GM12873 (cell line): Measurements from ENCODE around the gene SORCS3.

ENCODE experiments used
- TF ChIP-seq, protein P1 (sequence below): IDR thresholded peaks from 2 replicates; pipeline ENCODE4 v1.5.1; 2012; ENCODE audit warnings: low read depth, mild to moderate bottlenecking, moderate library complexity, low read length, control low read depth; ENCODE audit not compliant: insufficient read depth; ENCODE audit errors: missing control alignments

SORCS3 gene

DNA sequence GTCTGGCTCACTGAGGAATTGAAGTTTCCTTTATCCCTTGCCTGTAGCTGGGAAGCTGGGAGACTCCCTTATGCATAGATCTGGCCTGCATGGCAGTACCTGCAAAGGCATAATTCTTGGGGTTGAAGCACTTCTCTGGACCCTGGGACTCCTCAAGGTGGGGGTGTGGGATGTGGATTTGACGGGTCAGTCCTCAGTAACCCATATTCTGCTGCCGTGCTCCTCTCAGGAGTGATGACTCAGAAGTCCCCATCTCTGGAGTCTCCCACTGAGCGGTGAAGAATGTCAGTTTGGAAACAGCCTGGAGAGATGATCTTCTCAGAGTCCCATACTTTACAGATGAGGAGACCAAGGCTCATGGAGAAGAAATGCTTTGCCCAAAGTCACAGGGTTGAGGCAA lies 49.0 kb downstream of the SORCS3 start:
- TF ChIP-seq, protein P1, sequence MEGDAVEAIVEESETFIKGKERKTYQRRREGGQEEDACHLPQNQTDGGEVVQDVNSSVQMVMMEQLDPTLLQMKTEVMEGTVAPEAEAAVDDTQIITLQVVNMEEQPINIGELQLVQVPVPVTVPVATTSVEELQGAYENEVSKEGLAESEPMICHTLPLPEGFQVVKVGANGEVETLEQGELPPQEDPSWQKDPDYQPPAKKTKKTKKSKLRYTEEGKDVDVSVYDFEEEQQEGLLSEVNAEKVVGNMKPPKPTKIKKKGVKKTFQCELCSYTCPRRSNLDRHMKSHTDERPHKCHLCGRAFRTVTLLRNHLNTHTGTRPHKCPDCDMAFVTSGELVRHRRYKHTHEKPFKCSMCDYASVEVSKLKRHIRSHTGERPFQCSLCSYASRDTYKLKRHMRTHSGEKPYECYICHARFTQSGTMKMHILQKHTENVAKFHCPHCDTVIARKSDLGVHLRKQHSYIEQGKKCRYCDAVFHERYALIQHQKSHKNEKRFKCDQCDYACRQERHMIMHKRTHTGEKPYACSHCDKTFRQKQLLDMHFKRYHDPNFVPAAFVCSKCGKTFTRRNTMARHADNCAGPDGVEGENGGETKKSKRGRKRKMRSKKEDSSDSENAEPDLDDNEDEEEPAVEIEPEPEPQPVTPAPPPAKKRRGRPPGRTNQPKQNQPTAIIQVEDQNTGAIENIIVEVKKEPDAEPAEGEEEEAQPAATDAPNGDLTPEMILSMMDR: no peak

DNA sequence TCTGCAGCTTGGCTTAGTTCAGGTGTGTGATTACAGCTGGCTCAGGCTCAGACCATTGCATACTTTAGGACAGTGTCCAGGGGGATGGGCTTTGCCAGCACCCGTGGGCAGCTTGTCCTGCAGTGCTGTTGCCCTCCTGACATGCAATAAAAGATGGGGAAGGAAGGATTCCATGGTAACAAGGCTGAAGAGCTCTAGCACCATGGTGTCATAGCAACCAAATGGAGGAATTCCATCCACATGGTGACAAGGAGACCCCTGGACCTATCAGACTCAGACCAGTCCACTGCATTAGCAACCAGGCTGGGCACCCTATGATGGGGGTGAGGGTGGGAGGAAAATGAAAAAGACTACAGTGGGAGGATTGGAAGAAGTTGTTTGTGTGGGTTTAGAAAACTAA lies 49.9 kb downstream of the SORCS3 start:
- TF ChIP-seq, protein P1: no peak

DNA sequence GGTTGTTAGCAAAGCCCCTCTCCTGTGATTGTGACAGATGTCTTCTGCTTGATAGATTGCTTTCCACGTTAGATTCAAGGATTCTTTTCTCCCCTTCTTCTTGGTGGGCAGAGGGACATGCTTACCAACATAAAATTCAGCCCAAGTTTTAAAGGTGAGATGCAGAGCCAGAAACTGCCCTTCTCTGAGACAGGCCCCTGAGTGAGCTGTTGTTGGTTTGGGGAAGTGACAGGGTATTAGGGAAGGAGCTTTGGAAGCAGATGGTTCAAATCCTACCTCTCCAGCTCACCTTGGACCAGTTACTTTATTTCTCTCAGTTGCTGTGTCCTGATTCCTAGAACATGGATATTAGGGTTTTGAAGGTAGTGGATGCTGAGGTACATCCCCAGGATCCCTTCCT lies 53.0 kb downstream of the SORCS3 start:
- TF ChIP-seq, protein P1: no peak

DNA sequence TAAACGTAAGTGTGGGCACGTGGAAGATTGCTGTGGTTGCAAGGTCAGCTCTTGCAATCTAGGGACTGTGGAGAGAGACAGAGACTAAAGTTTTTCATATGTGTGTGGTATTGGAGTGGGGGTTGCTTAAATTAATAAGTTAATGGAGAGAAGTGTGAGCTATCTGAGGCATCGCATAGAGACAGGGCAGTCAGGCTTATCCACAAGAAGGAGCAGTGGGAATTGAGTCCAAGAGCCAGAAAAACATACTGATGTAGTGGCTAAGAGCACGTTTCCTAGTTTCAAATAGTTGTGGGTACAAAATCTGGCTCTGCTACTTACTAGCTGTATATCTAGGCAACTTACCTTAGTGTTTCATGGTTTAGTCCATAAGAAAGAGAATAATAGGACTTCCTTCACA lies 65.8 kb downstream of the SORCS3 start:
- TF ChIP-seq, protein P1: no peak

DNA sequence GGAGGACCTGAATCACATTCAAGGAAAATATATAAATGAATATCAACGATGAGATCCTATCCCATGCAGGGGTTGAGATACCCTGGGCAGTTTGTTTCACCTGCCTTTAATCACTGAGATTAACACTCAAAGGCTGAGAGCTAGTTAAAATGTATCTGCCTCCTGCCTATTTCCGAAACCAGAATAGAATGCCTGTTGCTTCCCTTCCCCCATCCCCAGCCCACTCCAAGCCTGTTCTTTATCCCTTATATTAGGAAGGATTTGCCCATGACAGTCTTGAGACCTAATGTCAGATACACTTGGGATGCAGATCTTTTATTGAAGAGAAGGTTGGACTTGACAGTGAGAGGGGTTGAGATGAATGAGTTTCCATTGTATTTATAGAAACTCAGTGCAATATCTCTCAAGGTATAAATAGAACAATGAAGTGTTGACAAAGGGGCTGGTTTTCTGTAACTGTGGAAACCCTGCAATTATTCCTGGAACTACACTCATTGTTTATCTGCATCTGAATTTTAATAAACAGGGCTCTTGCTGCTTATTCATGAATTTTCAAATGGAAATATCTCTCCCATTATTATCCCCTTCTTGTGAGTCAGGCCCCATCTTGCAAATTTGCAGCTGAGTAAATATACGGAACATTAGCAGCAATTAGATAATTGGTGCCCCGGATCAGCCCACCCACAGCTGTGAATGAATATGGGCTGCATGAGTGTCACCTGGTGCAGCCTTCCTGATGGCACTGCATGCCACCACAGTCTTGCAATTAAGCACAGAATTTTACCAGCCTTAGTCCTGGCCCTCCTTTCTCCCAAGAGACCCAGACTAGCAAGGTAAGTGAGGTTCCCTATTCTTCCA lies 66.7 kb downstream of the SORCS3 start:
- TF ChIP-seq, protein P1: no peak

DNA sequence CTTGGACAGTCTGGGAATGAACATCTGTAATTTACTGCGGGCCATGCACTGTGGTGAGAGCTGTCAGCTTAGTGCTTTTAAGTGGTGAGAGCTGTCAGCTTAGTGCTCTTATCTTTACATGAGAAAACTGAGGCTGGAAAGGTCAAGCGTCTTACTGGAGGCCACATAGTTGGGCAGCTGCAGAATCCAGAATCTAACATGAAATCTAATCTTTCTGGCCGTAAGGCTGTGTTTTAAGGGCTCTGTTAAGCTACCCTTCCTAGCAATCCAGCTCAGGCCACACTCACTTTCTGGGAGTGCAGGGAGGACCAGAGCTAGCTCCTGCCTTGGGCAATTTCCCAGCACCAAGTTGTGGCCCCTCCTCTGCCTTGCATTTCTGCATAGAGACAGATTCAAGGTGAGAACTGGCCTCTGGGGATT lies 70.2 kb downstream of the SORCS3 start:
- TF ChIP-seq, protein P1: no peak

DNA sequence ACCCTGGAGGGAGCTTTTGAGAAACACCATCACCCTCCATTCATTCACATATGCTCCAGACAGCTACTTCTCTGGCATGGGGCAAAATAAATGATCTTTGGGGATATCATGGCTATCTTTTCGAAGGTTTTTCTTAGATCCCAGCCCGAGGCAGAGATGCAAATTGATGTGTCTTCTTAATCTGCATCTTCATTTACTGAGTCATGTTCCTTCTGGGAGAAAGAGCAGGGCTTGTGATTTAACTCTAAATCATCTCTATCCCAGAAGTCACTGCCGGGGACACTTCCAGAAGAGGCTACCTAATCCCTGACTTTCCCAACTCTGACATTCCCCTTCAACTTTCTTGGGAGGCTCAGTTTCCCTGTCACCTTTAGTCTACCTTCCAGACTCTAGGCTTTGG lies 90.1 kb downstream of the SORCS3 start:
- TF ChIP-seq, protein P1: no peak
